Tibial nerve (tissue), 4 donors: ENCODE results near the gene GRID1. TPM values are rescaled to one million over a fixed set of nuclear protein-coding genes. Genes with fewer than 3 reads are reported as not detected.

Experiments
- DNase-seq, 2 donors: peaks; one replicate each; pipeline ENCODE4 v3.0.0-alpha.2; 2019; ENCODE audit warnings: low spot score in 2 of 2
- H3K27ac ChIP-seq, 4 donors: fragments of 200-600 bp; sonication (generic) in 3 of 4; one replicate each; pipeline ENCODE4 v1.5.1; 2017 to 2019; ENCODE audit warnings: mild to moderate bottlenecking in 1 of 4
- H3K27me3 ChIP-seq, 2 donors: fragments of 200-600 bp; sonication (generic) in 1 of 2; one replicate each; pipeline versions ENCODE4 v1.5.1 to v1.6.0; 2017 to 2019
- H3K36me3 ChIP-seq, 3 donors: fragments of 200-600 bp; sonication (generic); one replicate each; pipeline ENCODE4 v1.5.1; 2018 to 2019
- H3K4me1 ChIP-seq, 4 donors: fragments of 200-600 bp; sonication (generic) in 3 of 4; one replicate each; pipeline ENCODE4 v1.5.1; 2017 to 2019
- H3K4me3 ChIP-seq, 4 donors: fragments of 200-600 bp; sonication (generic) in 3 of 4; one replicate each; pipeline ENCODE4 v1.5.1; 2017 to 2019; ENCODE audit warnings: mild to moderate bottlenecking in 1 of 4, moderate library complexity in 1 of 4
- H3K9me3 ChIP-seq, 4 donors: fragments of 200-600 bp; sonication (generic) in 3 of 4; one replicate each; pipeline ENCODE4 v1.5.1; 2017 to 2019
- EP300 ChIP-seq, 2 donors: sonication (generic); formaldehyde crosslinking; IDR thresholded peaks; one replicate each; pipeline ENCODE4 v1.6.1; 2017; ENCODE audit warnings: antibody characterized with exemption in 2 of 2, mild to moderate bottlenecking in 1 of 2
- POLR2A ChIP-seq, 2 donors: fragments of 450-650 bp; IDR thresholded peaks; one replicate each; pipeline ENCODE4 v1.6.1; 2017; ENCODE audit warnings: antibody characterized with exemption in 2 of 2, mild to moderate bottlenecking in 2 of 2, moderate library complexity in 2 of 2
- WGBS, 2 donors: methylation state at CpG; one replicate each; pipeline ENCODE4 v1.1.5; 2018; 5-methylcytosine and 5-hydroxymethylcytosine counted together
- total RNA-seq, 4 donors: library from RNA; depleted of rRNA; stranded (reverse); fragments of >200 nt; gene quantifications; one replicate each; pipeline ENCODE4 v1.1.0, GENCODE V29; 2016
- TF ChIP-seq, protein P1 (sequence below), 5 experiments: fragments of 200-600 bp in 3 of 5; fragments of 450-650 bp in 2 of 5; sonication (generic) in 3 of 5; IDR thresholded peaks; one replicate each; pipeline ENCODE4 v1.5.1; 2016 to 2019; ENCODE audit warnings: antibody characterized with exemption in 5 of 5, mild to moderate bottlenecking in 3 of 5, moderate library complexity in 2 of 5

Gene GRID1
- total RNA-seq, 4 donors from 2014 or later, result 7.7 to 16.3 (median 10.5) TPM

DNA sequence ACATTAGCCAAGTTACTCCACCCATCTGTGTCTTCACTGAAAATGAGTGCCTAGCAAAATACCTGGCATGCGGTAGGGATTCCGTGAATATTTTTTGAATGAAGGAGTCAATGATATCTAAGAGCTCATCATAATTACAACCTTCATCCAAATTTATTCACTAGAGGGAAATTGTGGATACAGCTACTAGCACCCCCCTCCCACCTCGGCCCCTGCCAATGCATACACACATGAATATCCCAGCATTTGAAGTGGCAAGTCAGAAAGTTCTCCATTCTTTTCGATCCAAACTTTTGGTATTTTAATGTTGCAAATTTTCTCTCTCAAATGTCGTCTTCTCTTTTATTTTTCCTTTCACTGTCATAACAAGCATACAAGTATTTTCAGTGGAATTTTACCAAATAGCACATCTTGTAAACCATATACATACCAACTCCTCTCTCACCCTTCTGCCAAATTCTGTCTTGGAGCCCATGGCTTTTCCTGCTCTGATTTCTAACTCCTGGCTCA lies 164.3 kb downstream of the GRID1 start:
- H3K4me3 ChIP-seq, result no peak overlapping the region
- H3K36me3 ChIP-seq, result no peaks in the 10 kb centered on the region
- H3K4me1 ChIP-seq, result no peaks in the 10 kb centered on the region
- H3K27ac ChIP-seq, result no peak overlapping the region
- H3K27me3 ChIP-seq, result no peaks in the 10 kb centered on the region
- TF ChIP-seq EP300 (IDR thresholded peaks at IDR 0.05) (no peak), POLR2A (IDR thresholded peaks at IDR 0.05) (no peak)
- TF ChIP-seq, protein P1, sequence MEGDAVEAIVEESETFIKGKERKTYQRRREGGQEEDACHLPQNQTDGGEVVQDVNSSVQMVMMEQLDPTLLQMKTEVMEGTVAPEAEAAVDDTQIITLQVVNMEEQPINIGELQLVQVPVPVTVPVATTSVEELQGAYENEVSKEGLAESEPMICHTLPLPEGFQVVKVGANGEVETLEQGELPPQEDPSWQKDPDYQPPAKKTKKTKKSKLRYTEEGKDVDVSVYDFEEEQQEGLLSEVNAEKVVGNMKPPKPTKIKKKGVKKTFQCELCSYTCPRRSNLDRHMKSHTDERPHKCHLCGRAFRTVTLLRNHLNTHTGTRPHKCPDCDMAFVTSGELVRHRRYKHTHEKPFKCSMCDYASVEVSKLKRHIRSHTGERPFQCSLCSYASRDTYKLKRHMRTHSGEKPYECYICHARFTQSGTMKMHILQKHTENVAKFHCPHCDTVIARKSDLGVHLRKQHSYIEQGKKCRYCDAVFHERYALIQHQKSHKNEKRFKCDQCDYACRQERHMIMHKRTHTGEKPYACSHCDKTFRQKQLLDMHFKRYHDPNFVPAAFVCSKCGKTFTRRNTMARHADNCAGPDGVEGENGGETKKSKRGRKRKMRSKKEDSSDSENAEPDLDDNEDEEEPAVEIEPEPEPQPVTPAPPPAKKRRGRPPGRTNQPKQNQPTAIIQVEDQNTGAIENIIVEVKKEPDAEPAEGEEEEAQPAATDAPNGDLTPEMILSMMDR (IDR thresholded peaks at IDR 0.05), result no peak
- no peak for DNase-seq
- 67 to 79% methylated on average over 5 of the region's 5 CpGs for WGBS, 2 donors
- H3K9me3 ChIP-seq, result no peaks in the 10 kb centered on the region

DNA sequence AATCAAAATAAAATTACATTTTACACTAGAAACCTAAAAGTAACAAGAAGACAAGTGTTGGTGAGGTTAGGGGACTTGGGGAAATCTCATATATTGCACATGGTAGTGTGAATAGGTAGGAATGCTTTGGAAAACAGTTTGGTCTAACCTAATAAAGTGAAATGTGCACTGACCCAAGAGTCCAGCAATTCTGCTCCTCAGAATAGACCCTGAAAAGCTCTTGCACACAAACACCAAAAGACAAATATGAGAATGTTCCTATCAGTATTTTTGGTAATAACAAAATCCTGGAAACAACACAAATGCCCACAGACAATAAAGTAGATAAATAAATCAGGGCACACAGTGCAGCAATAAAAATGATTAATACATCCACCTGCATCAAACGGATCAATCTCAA lies 165.7 kb downstream of the GRID1 start:
- DNase-seq, result no peak
- Histone ChIP-seq H3K4me3 (no peak overlapping the region), H3K9me3 (no peaks in the 10 kb centered on the region), H3K4me1 (no peaks in the 10 kb centered on the region), H3K27me3 (no peaks in the 10 kb centered on the region), H3K36me3 (no peaks in the 10 kb centered on the region), H3K27ac (no peak overlapping the region)
- WGBS, 2 donors, result 80 to 83% methylated on average over 1 of the region's 1 CpG
- TF ChIP-seq, protein P1 (IDR thresholded peaks at IDR 0.05), result no peak
- TF ChIP-seq EP300 (IDR thresholded peaks at IDR 0.05) (no peak), POLR2A (IDR thresholded peaks at IDR 0.05) (no peak)

DNA sequence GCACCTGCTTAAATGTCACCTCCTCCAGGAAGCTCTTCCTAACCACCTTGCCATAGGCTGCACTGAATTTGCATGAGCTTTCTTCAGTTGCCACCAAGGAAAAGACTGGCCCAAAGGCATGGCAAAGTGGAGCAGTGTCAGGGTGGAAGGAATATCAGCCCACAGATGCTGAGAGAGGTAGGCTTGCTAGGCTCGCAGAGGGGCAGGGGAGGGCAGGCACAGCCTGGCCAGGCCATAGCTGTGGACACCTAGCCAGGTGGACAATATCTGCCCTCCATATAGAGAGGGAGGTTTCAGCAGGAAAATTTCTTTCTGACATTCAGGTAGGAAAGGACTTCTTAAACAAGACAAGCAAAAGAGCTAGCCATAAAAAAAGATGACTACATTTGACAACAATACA lies 166.3 kb downstream of the GRID1 start:
- H3K27ac ChIP-seq, result no peak overlapping the region
- H3K27me3 ChIP-seq, result no peaks in the 10 kb centered on the region
- no peak overlapping the region for H3K4me3 ChIP-seq
- H3K36me3 ChIP-seq, result no peaks in the 10 kb centered on the region
- H3K9me3 ChIP-seq, result no peaks in the 10 kb centered on the region
- H3K4me1 ChIP-seq, result no peaks in the 10 kb centered on the region
- 95 to 100% methylated on average over 1 of the region's 1 CpG for WGBS, 2 donors
- TF ChIP-seq POLR2A (IDR thresholded peaks at IDR 0.05), result no peak
- TF ChIP-seq, protein P1 (IDR thresholded peaks at IDR 0.05), result no peak
- TF ChIP-seq EP300 (IDR thresholded peaks at IDR 0.05), result no peak
- no peak for DNase-seq

DNA sequence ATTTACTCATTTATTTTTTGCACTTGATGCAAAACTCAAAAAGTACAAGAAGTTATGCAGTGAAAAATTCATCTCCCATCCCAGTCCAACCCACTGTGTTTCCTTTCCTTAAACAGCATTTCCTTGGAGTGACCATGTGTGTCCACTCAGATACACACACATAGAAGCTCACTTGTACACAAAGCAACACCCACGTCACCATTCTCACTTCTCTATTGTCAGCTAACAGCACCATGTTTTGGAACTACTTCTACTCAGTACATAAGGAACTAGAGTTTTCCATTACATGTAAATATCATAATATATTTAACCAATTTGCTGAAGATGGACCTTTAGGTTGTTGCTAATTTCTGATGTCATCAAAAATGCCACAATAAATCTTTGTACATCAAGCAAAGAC lies 167.6 kb downstream of the GRID1 start:
- no peak overlapping the region for H3K4me3 ChIP-seq
- no peaks in the 10 kb centered on the region for H3K27me3 ChIP-seq
- no peaks in the 10 kb centered on the region for H3K9me3 ChIP-seq
- no peaks in the 10 kb centered on the region for H3K36me3 ChIP-seq
- WGBS, 2 donors, result 39 to 59% methylated on average over 1 of the region's 1 CpG
- H3K27ac ChIP-seq, result no peak overlapping the region
- TF ChIP-seq, protein P1 (IDR thresholded peaks at IDR 0.05), result no peak
- TF ChIP-seq POLR2A (IDR thresholded peaks at IDR 0.05) (no peak), EP300 (IDR thresholded peaks at IDR 0.05) (no peak)
- DNase-seq, result no peak
- H3K4me1 ChIP-seq, result no peaks in the 10 kb centered on the region

DNA sequence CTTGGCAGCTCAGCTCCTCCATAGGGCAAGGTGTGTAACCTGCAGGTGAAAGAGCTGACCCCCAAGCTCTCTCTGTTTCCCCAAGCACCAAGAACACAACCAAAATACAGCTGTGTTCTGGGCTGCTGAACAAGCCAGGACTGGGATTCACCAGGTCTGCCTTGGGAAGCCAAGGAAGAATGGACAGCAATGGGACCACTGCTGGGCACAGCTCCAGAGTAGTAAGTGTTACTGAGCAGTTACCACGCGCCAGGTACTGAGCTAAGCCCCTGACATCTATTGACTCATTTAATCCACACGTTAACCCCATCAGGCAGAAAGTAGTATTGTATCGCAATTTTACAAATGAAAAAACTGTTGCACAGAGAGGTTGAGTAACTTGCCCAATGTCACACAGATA lies 168.3 kb downstream of the GRID1 start:
- 87 to 90% methylated on average over 4 of the region's 4 CpGs for WGBS, 2 donors
- Histone ChIP-seq H3K36me3 (no peaks in the 10 kb centered on the region), H3K27ac (no peak overlapping the region), H3K4me1 (no peaks in the 10 kb centered on the region), H3K4me3 (no peak overlapping the region), H3K27me3 (no peaks in the 10 kb centered on the region), H3K9me3 (no peaks in the 10 kb centered on the region)
- TF ChIP-seq EP300 (IDR thresholded peaks at IDR 0.05) (no peak), POLR2A (IDR thresholded peaks at IDR 0.05) (no peak)
- DNase-seq, result no peak
